H54 (cell line): Measurements from ENCODE around the gene CD36.

Experiments used
- DNase-seq: peaks from one replicate; pipeline ENCODE4 v3.0.0; 2011; ENCODE audit warnings: low spot score, mixed read lengths; ENCODE audit not compliant: insufficient read length
- FAIRE-seq: peaks from 3 replicates; lab custom pipeline; 2011; peaks lifted over from hg19 to GRCh38; lab: Jason Lieb, UNC
- POLR2A ChIP-seq: IDR thresholded peaks from 2 replicates; pipeline ENCODE4 v1.6.1; 2011; ENCODE audit warnings: low read depth, mild to moderate bottlenecking, low read length

CD36 gene

GRCh38 chr7:80634505-80634904, 3.9 kb upstream of the CD36 start:
- FAIRE-seq (peak; percentile 62), DNase-seq (no peak)
- no peak for TF ChIP-seq POLR2A

GRCh38 chr7:80635533-80635932, 2.9 kb upstream of the CD36 start:
- no peak for TF ChIP-seq POLR2A
- DNase-seq (no peak), FAIRE-seq (no peak)

GRCh38 chr7:80635998-80636397, 2.4 kb upstream of the CD36 start:
- no peak for FAIRE-seq
- TF ChIP-seq POLR2A: no peak
- no peak for DNase-seq

- TF ChIP-seq POLR2A: no peak
- FAIRE-seq: no peak
- DNase-seq: no peak
Measured at GRCh38 chr7:80636709-80637108, 1.7 kb upstream of the CD36 start.

- DNase-seq (no peak), FAIRE-seq (no peak)
- TF ChIP-seq POLR2A: no peak
Measured at GRCh38 chr7:80637454-80637853, 988 bp upstream of the CD36 start.

GRCh38 chr7:80639011-80639410, 569 bp downstream of the CD36 start:
- FAIRE-seq (no peak), DNase-seq (no peak)
- TF ChIP-seq POLR2A: no peak

- no peak for TF ChIP-seq POLR2A
- DNase-seq: no peak
- peak; percentile 93 for FAIRE-seq
Measured at GRCh38 chr7:80640846-80641245, 2.4 kb downstream of the CD36 start.

GRCh38 chr7:80641548-80641947, 3.1 kb downstream of the CD36 start:
- FAIRE-seq (no peak), DNase-seq (no peak)

GRCh38 chr7:80642871-80643270, 4.4 kb downstream of the CD36 start:
- DNase-seq (no peak), FAIRE-seq (no peak)
- no peak for TF ChIP-seq POLR2A

More at GRCh38 chr7:80641548-80641947, 3.1 kb downstream of the CD36 start:
- no peak for TF ChIP-seq POLR2A

- DNase-seq (no peak), FAIRE-seq (no peak)
Measured at GRCh38 chr7:80643336-80643915, 5.0 kb downstream of the CD36 start.

GRCh38 chr7:80644054-80644453, 5.6 kb downstream of the CD36 start:
- no peak for DNase-seq
- TF ChIP-seq POLR2A: no peak
- FAIRE-seq: no peak

More at GRCh38 chr7:80643336-80643915, 5.0 kb downstream of the CD36 start:
- TF ChIP-seq POLR2A: no peak

- no peak for DNase-seq
- no peak for TF ChIP-seq POLR2A
- peak; percentile 20 for FAIRE-seq
Measured at GRCh38 chr7:80646083-80646865, 7.8 kb downstream of the CD36 start.

- no peak for TF ChIP-seq POLR2A
- DNase-seq (no peak), FAIRE-seq (no peak)
Measured at GRCh38 chr7:80647436-80647835, 9.0 kb downstream of the CD36 start.

- FAIRE-seq (no peak), DNase-seq (no peak)
- TF ChIP-seq POLR2A: no peak
Measured at GRCh38 chr7:80648031-80648600, 9.7 kb downstream of the CD36 start.

GRCh38 chr7:80649011-80649410, 10.6 kb downstream of the CD36 start:
- TF ChIP-seq POLR2A: no peak
- no peak for DNase-seq
- FAIRE-seq: peak; percentile 45

GRCh38 chr7:80650030-80650429, 11.6 kb downstream of the CD36 start:
- no peak for FAIRE-seq
- TF ChIP-seq POLR2A: no peak
- no peak for DNase-seq
